ENCODE measurements around the gene RAB13. TPM values are rescaled to one million over a fixed set of nuclear protein-coding genes. Genes with fewer than 3 reads are reported as not detected.

Gene RAB13
- 70.1 and 78.1 TPM in 2 replicates for total RNA-seq

GRCh38 chr1:153985941-153986761, at the start of gene RAB13:
Gene RAB13, minus strand, starts transcription at chr1:153986339. Its CDS starts 103 bp downstream, at chr1:153986236.

GRCh38 chr1:153990468-153991150, 4.5 kb upstream of the RAB13 start, which contains the start of gene RPS27:
Gene RPS27, plus strand, starts transcription at chr1:153990762. Its CDS starts 35 bp downstream, at chr1:153990797.

GRCh38 chr1:153977250-153978240, 8.6 kb downstream of the RAB13 start, which contains the start of gene JTB:
Gene JTB, minus strand, starts transcription at chr1:153977674. Its CDS starts 422 bp downstream, at chr1:153977252.

GRCh38 chr1:153967107-153967999, 18.8 kb downstream of the RAB13 start, which contains the start of gene CREB3L4:
Gene CREB3L4, plus strand, starts transcription at chr1:153967902. Its CDS starts 624 bp downstream, at chr1:153968526.

GRCh38 chr1:153963030-153963849, 22.9 kb downstream of the RAB13 start, which contains the start of gene SLC39A1:
Gene SLC39A1, minus strand, starts transcription at chr1:153963537. Its CDS starts 822 bp downstream, at chr1:153962715.

GRCh38 chr1:153958111-153958960, 27.8 kb downstream of the RAB13 start, which contains the start of gene CRTC2:
Gene CRTC2, minus strand, starts transcription at chr1:153958612. Its CDS starts 115 bp downstream, at chr1:153958497.

GRCh38 chr1:153946622-153947241, 39.4 kb downstream of the RAB13 start, which contains the start of gene DENND4B:
Gene DENND4B, minus strand, starts transcription at chr1:153946718. Its CDS starts 2,344 bp downstream, at chr1:153944374.

Other genes with a start within 250 kb of the RAB13 start
- gene SLC27A3, start 210.9 kb downstream of the RAB13 start, total RNA-seq, result 6.6 and 13.0 TPM in 2 replicates
- 2.9 and 3.6 TPM in 2 replicates for gene GATAD2B, start 63.4 kb downstream of the RAB13 start, total RNA-seq
- 20.4 and 24.5 TPM in 2 replicates for gene DENND4B, start 39.6 kb downstream of the RAB13 start, total RNA-seq
- gene CRTC2, start 27.7 kb downstream of the RAB13 start, total RNA-seq, result 2.5 and 3.6 TPM in 2 replicates
- gene SLC39A1, start 22.8 kb downstream of the RAB13 start, total RNA-seq, result 113 and 119 TPM in 2 replicates
- 7.7 and 10.4 TPM in 2 replicates for gene CREB3L4, start 18.4 kb downstream of the RAB13 start, total RNA-seq
- 88.4 and 123 TPM in 2 replicates for gene JTB, start 8.7 kb downstream of the RAB13 start, total RNA-seq
- gene RPS27, start 4.4 kb upstream of the RAB13 start, total RNA-seq, result 516 and 1,068 TPM in 2 replicates
- gene NUP210L, start 168.7 kb upstream of the RAB13 start, total RNA-seq, result under 0.01 and 0.12 TPM in 2 replicates
- 485 and 1,214 TPM in 2 replicates for gene TPM3, start 205.8 kb upstream of the RAB13 start, total RNA-seq
- not detected in 2 replicates for gene CFAP141, start 220.0 kb upstream of the RAB13 start, total RNA-seq
- 60.0 and 87.3 TPM in 2 replicates for gene UBAP2L, start 234.6 kb upstream of the RAB13 start, total RNA-seq

Data from uterine smooth muscle cell (primary cell).